Epithelial cell of esophagus (primary cell): ENCODE results near the gene TSPYL6.

Experiments
- DNase-seq: peaks from one replicate; pipeline ENCODE4 v3.0.0; 2010; ENCODE audit warnings: low read depth
- H3K4me3 ChIP-seq: 2 replicates; pipeline ENCODE4 v1.5.1; 2011; ENCODE audit warnings: mild to moderate bottlenecking, low read length, control low read depth
- CTCF ChIP-seq: IDR thresholded peaks from 2 replicates; pipeline ENCODE4 v1.5.1; 2011; ENCODE audit warnings: low read depth, mild to moderate bottlenecking, low read length, control low read depth, inconsistent platforms; ENCODE audit not compliant: insufficient read depth; ENCODE audit errors: missing control alignments

The TSPYL6 gene

GRCh38 chr2:54213082-54213481 lies 42.9 kb downstream of the TSPYL6 start:
- DNase-seq: no peak
- H3K4me3 ChIP-seq: no peak overlapping the region
- no peak for TF ChIP-seq CTCF

- peak; percentile 86 for DNase-seq
- TF ChIP-seq CTCF: no peak
These were observed 43.6 kb downstream of the TSPYL6 start for GRCh38 chr2:54212456-54212855.

GRCh38 chr2:54209379-54209778 lies 46.6 kb downstream of the TSPYL6 start:
- DNase-seq: no peak
- H3K4me3 ChIP-seq: no peak overlapping the region
- no peak for TF ChIP-seq CTCF

More at GRCh38 chr2:54212456-54212855, 43.6 kb downstream of the TSPYL6 start:
- no peak overlapping the region for H3K4me3 ChIP-seq

- no peak for DNase-seq
- TF ChIP-seq CTCF: no peak
- H3K4me3 ChIP-seq: no peak overlapping the region
These were observed 47.4 kb downstream of the TSPYL6 start for GRCh38 chr2:54208364-54209240.

- H3K4me3 ChIP-seq: no peak overlapping the region
- no peak for DNase-seq
- TF ChIP-seq CTCF: no peak
These were observed 48.3 kb downstream of the TSPYL6 start for GRCh38 chr2:54207666-54208195.

- peak; percentile 30 for TF ChIP-seq CTCF
- DNase-seq: peak; percentile 36
- no peak overlapping the region for H3K4me3 ChIP-seq
These were observed 49.4 kb downstream of the TSPYL6 start for GRCh38 chr2:54206596-54206995.
